Common myeloid progenitor, CD34-positive (primary cell): ENCODE data around the gene MAB21L1.

ENCODE experiments used
- CTCF ChIA-PET: fragments of 350-600 bp; sonication (Branson Sonifier 250); formaldehyde crosslinking; loops from one replicate; lab custom pipeline; 2021; ENCODE audit warnings: antibody characterized with exemption; lab: Charles Lee
- POLR2A ChIA-PET: fragments of 350-600 bp; sonication (Branson Sonifier 250); formaldehyde crosslinking; loops from one replicate; lab custom pipeline; 2021; ENCODE audit warnings: antibody characterized with exemption; lab: Charles Lee
- DNase-seq, 3 donors: peaks; one replicate each; pipeline versions ENCODE4 v3.0.0 to v3.0.0-alpha.2; 2013
- H3K27ac ChIP-seq, 2 experiments: 1 replicate in 1 of 2; 2 replicates in 1 of 2; pipeline ENCODE4 v1.7.0; 2013; ENCODE audit warnings: inconsistent platforms in 2 of 2, low read length in 2 of 2, mild to moderate bottlenecking in 2 of 2, low read depth in 1 of 2, moderate library complexity in 1 of 2; ENCODE audit not compliant: severe bottlenecking in 2 of 2, insufficient read depth in 1 of 2, poor library complexity in 1 of 2
- H3K27me3 ChIP-seq, 5 experiments: replicated peaks in 2 of 5; 1 replicate in 3 of 5; 2 replicates in 2 of 5; pipeline versions ENCODE4 v1.6.1 to v1.7.0; 2013; ENCODE audit warnings: low read length in 4 of 5, mild to moderate bottlenecking in 2 of 5, moderate library complexity in 2 of 5, inconsistent platforms in 1 of 5; ENCODE audit not compliant: insufficient read depth in 5 of 5, control insufficient read depth in 4 of 5
- H3K36me3 ChIP-seq, 4 experiments: 1 replicate in 2 of 4; 2 replicates in 2 of 4; pipeline versions ENCODE4 v1.6.1 to v1.7.0; 2013; ENCODE audit warnings: low read length in 3 of 4, control low read depth in 1 of 4, mild to moderate bottlenecking in 1 of 4; ENCODE audit not compliant: control insufficient read depth in 4 of 4, insufficient read depth in 4 of 4
- H3K4me1 ChIP-seq, 4 experiments: 1 replicate in 3 of 4; 2 replicates in 1 of 4; pipeline versions ENCODE4 v1.6.1 to v1.7.1; 2013; ENCODE audit warnings: low read length in 3 of 4, mild to moderate bottlenecking in 3 of 4, control low read depth in 1 of 4, inconsistent platforms in 1 of 4, moderate library complexity in 1 of 4; ENCODE audit not compliant: control insufficient read depth in 4 of 4, insufficient read depth in 4 of 4; ENCODE audit errors: control extremely low read depth in 1 of 4
- H3K4me3 ChIP-seq, 7 experiments: 1 replicate in 4 of 7; 2 replicates in 3 of 7; pipeline versions ENCODE4 v1.5.1 to v1.7.0; 2013; ENCODE audit warnings: mild to moderate bottlenecking in 7 of 7, low read length in 6 of 7, moderate library complexity in 6 of 7, inconsistent platforms in 2 of 7, low read depth in 2 of 7, control low read depth in 1 of 7; ENCODE audit not compliant: insufficient read depth in 4 of 7, control insufficient read depth in 1 of 7; ENCODE audit errors: extremely low read depth in 1 of 7
- H3K9me3 ChIP-seq, 5 experiments: 1 replicate in 4 of 5; 2 replicates in 1 of 5; pipeline versions ENCODE4 v1.6.1 to v1.7.1; 2013; ENCODE audit warnings: low read length in 4 of 5, mild to moderate bottlenecking in 2 of 5, inconsistent platforms in 1 of 5, low read depth in 1 of 5, moderate library complexity in 1 of 5; ENCODE audit not compliant: control insufficient read depth in 4 of 5, insufficient read depth in 2 of 5; ENCODE audit errors: control extremely low read depth in 1 of 5
- WGBS: methylation state at CpG from one replicate; pipeline ENCODE4 v1.1.5; 2013; ENCODE audit not compliant: insufficient coverage; 5-methylcytosine and 5-hydroxymethylcytosine counted together

Gene MAB21L1

GRCh38 chr13:35469806-35470525 lies 6.5 kb downstream of the MAB21L1 start:
- ChIA-PET CTCF (no interaction called here), POLR2A (no interaction called here)
- Histone ChIP-seq H3K27ac (no peak overlapping the region), H3K9me3 (peaks cover 0 to 8% (median 4%) of the 10 kb centered on the region in 5 experiments), H3K4me3 (no peak overlapping the region), H3K36me3 (no peaks in the 10 kb centered on the region), H3K4me1 (peaks cover 0 to 16% (median 10%) of the 10 kb centered on the region in 4 experiments), H3K27me3 (peaks cover 27 to 70% (median 41%) of the 10 kb centered on the region in 5 experiments)
- 80% methylated on average over 1 of the region's 10 CpGs for WGBS
- no peak for DNase-seq

DNA sequence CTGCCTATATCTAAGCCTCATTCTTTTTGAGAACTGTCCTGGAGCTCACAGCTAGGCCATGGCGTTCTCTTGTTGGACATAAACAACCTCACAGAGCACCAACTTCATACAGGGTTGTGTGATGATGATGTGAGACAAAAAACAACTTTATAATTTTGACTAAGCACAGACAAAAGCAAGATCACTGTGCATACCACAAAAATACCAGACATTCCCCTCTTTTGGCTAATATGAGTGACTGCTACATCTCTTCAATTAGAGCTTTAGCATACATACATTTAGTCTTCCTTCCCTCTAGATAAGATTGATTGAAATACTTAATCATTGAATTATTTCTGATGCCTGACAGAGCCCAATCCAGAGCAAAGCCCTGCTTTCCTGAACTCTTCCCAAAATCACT lies 8.3 kb downstream of the MAB21L1 start:
- Histone ChIP-seq H3K36me3 (no peaks in the 10 kb centered on the region), H3K27ac (no peak overlapping the region), H3K27me3 (peaks cover 20 to 54% (median 34%) of the 10 kb centered on the region in 5 experiments), H3K4me1 (peaks cover 0 to 15% (median 10%) of the 10 kb centered on the region in 4 experiments), H3K9me3 (peaks cover 0 to 8% (median 4%) of the 10 kb centered on the region in 5 experiments), H3K4me3 (no peak overlapping the region)
- ChIA-PET POLR2A (no interaction called here), CTCF (interaction anchor here (0.5 kb wide), 1 partner anchor 960 kb away, joined by 4 read pairs; no protein-coding TSS in a partner anchor)
- no CpG with 5 or more reads among the region's 1 CpG for WGBS
- DNase-seq = no peak

DNA sequence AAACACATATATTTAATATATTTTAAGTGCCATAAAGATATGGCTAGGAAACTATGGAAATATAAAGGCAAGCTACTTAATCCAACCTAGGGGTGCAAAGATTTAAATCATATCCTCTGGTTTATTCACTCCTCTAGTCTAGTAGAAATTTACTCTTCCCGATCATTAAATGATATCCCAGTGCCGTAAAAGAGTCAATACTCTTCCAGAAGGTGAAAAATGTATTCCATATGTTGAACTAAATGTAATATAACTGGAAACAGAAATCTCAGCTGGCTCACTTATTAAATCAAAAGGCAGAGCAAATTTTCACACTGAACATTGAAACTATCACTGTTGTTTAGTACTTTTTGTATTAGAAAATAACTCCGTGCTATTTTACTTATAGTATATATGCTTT lies 11.1 kb downstream of the MAB21L1 start:
- ChIA-PET CTCF (no interaction called here), POLR2A (no interaction called here)
- Histone ChIP-seq H3K36me3 (no peaks in the 10 kb centered on the region), H3K4me3 (no peak overlapping the region), H3K27ac (no peak overlapping the region), H3K27me3 (peaks cover 5 to 25% (median 12%) of the 10 kb centered on the region in 5 experiments), H3K9me3 (no peaks in the 10 kb centered on the region), H3K4me1 (peaks cover 0 to under 1% (median under 1%) of the 10 kb centered on the region in 4 experiments)
- WGBS = no CpG with 5 or more reads among the region's 3 CpGs
- DNase-seq = no peak

DNA sequence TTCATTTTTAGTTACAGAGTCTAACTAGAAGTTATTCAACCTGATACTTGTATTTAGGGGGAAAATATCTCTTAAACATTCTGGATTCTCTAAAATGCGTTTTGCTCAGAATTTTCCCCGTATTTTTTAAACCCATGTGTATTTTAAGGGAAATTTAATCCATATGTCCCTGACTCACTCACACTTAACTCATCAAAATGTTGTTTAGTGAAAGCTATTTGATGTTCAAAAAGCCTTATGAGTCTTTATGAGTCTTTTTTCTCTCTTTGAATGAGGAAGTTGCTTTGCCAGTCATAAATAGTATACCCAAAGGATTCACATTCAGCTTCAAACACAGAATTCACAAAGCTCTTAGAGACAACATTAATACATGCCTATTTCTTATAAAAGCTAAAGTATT lies 16.4 kb downstream of the MAB21L1 start:
- POLR2A ChIA-PET = no interaction called here
- no CpG with 5 or more reads among the region's 2 CpGs for WGBS
- H3K4me3 ChIP-seq = no peak overlapping the region
- H3K36me3 ChIP-seq = no peaks in the 10 kb centered on the region
- H3K9me3 ChIP-seq = no peaks in the 10 kb centered on the region
- CTCF ChIA-PET = no interaction called here
- no peak overlapping the region for H3K27ac ChIP-seq
- no peaks in the 10 kb centered on the region for H3K4me1 ChIP-seq
- H3K27me3 ChIP-seq = no peaks in the 10 kb centered on the region
- DNase-seq = no peak

- Histone ChIP-seq H3K27ac (no peak overlapping the region), H3K4me1 (no peaks in the 10 kb centered on the region), H3K27me3 (no peaks in the 10 kb centered on the region), H3K4me3 (no peak overlapping the region), H3K36me3 (peaks cover 0 to 3% (median 0%) of the 10 kb centered on the region in 4 experiments), H3K9me3 (no peaks in the 10 kb centered on the region)
- no peak for DNase-seq
- ChIA-PET POLR2A (no interaction called here), CTCF (no interaction called here)
- WGBS = 100% methylated on average over 3 of the region's 3 CpGs
Observed at GRCh38 chr13:35457258-35457657, 19.2 kb downstream of the MAB21L1 start.

DNA sequence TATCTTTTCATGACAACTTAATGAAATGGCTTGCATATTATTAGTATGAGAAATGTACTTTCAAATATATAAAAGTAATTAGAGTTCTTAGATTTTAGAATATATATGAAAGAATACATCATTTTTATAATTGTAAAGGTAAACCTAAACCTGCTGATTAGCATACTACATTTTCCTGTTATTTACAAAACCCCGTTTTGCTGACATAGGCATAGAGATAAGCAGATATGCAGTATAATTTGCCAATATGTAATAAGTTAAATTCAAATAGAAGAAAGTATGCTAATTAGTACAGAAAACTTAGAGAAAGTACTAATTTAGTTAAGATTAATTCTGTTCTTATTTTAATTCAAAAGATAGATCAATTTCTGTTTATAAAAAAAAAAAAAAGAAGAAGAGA lies 21.5 kb downstream of the MAB21L1 start:
- CTCF ChIA-PET = no interaction called here
- Histone ChIP-seq H3K9me3 (no peaks in the 10 kb centered on the region), H3K4me3 (no peak overlapping the region), H3K4me1 (no peaks in the 10 kb centered on the region), H3K27ac (no peak overlapping the region), H3K36me3 (peaks cover 0 to 3% (median 0%) of the 10 kb centered on the region in 4 experiments), H3K27me3 (no peaks in the 10 kb centered on the region)
- WGBS = no CpG with 5 or more reads among the region's 1 CpG
- POLR2A ChIA-PET = no interaction called here
- no peak for DNase-seq

DNA sequence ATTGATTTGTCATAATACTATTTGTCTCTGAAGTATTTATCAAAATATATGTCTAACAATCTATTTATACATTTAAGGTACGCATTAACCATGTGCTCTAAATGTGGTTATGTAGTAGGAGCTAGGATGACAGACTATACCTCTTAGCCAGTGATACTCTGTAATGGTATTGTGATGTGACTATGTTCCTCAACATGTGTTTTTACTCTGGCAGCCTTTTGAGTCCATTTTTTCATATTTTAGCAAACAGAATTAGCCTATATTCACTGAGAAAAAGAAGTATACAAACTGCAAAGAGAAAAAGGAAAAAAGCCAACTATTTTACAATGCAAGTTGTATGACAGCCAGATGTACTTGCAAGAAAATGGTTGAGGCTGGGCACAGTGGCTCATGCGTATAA lies 26.7 kb downstream of the MAB21L1 start:
- H3K27ac ChIP-seq = no peak overlapping the region
- H3K9me3 ChIP-seq = no peaks in the 10 kb centered on the region
- POLR2A ChIA-PET = no interaction called here
- peaks cover 0 to 3% (median 0%) of the 10 kb centered on the region in 4 experiments for H3K36me3 ChIP-seq
- DNase-seq = no peak
- H3K27me3 ChIP-seq = no peaks in the 10 kb centered on the region
- CTCF ChIA-PET = no interaction called here
- WGBS = 100% methylated on average over 1 of the region's 2 CpGs
- H3K4me1 ChIP-seq = no peaks in the 10 kb centered on the region
- no peak overlapping the region for H3K4me3 ChIP-seq
